Ovary (tissue), 9 donors: ENCODE data around the gene RNLS. TPM values are rescaled to one million over a fixed set of nuclear protein-coding genes. Genes with fewer than 3 reads are reported as not detected.

Experiments
- DNase-seq, 5 donors: peaks; one replicate each; pipeline ENCODE4 v3.0.0-alpha.2; 2019 to 2020
- H3K27ac ChIP-seq, 2 donors: fragments of 200-600 bp; one replicate each; pipeline versions ENCODE4 v1.5.1 to v1.8.0; 2019 to 2022
- H3K27me3 ChIP-seq: fragments of 200-600 bp; one replicate; pipeline ENCODE4 v1.8.0; 2022
- H3K36me3 ChIP-seq: fragments of 200-600 bp; sonication (generic); one replicate; pipeline ENCODE4 v1.5.1; 2019
- H3K4me1 ChIP-seq: one replicate; pipeline ENCODE4 v1.8.1; 2013; ENCODE audit warnings: mild to moderate bottlenecking, moderate library complexity; ENCODE audit not compliant: insufficient read depth
- H3K4me3 ChIP-seq: fragments of 200-600 bp; sonication (generic); one replicate; pipeline ENCODE4 v1.5.1; 2017
- H3K9me3 ChIP-seq, 2 donors: fragments of 200-600 bp in 1 of 2; sonication (generic) in 1 of 2; one replicate each; pipeline versions ENCODE4 v1.5.1 to v1.8.1; 2013 to 2019; ENCODE audit warnings: mild to moderate bottlenecking in 1 of 2, moderate library complexity in 1 of 2
- CTCF ChIP-seq, 3 donors: fragments of 450-650 bp in 2 of 3; fragments of 200-600 bp in 1 of 3; IDR thresholded peaks; one replicate each; pipeline versions ENCODE4 v1.5.1 to v1.8.0; 2016 to 2022; ENCODE audit warnings: antibody characterized with exemption in 3 of 3, mild to moderate bottlenecking in 1 of 3
- EP300 ChIP-seq: sonication (generic); formaldehyde crosslinking; IDR thresholded peaks from one replicate; pipeline ENCODE4 v1.6.1; 2017; ENCODE audit warnings: antibody characterized with exemption
- POLR2A ChIP-seq: fragments of 450-650 bp; IDR thresholded peaks from one replicate; pipeline ENCODE4 v1.6.1; 2017; ENCODE audit warnings: antibody characterized with exemption, mild to moderate bottlenecking, moderate library complexity
- WGBS, 3 donors: extraction: QIAGEN DNeasy Blood & Tissue Kit in 1 of 3; methylation state at CpG; one replicate each; pipeline versions ENCODE4 v1.1.5 to v1.1.7; 2013 to 2017; 5-methylcytosine and 5-hydroxymethylcytosine counted together
- intact Hi-C, 4 donors: fragments of 100-400 bp; cut with DNase I; formaldehyde crosslinking; loops; one replicate each; pipeline versions ENCODE4 v1.11.0 to v1.15.1; 2022 to 2023
- polyA plus RNA-seq, 2 donors: library from polyadenylated mRNA; stranded (reverse); fragments of 200-250 nt in 1 of 2; fragments of 350-450 nt in 1 of 2; fragmentation: Illumina TruSeq in 1 of 2; extraction: RNeasy Lipid Tissue Mini Kit (QIAGEN cat#74804) in 1 of 2; gene quantifications; one replicate each; pipeline ENCODE4 v1.2.3, GENCODE V29; 2013 to 2014
- total RNA-seq, 7 donors: library from RNA; depleted of rRNA in 2 of 7; stranded (reverse); fragments of >200 nt in 2 of 7; fragmentation: NEBNext Ultra II Directional in 3 of 7; extraction: Animal tissue kit (Norgen Biotek cat#: 25700) in 3 of 7; gene quantifications; one replicate each; pipeline versions ENCODE4 v1.1.0 to v1.2.4, GENCODE V29; 2016 to 2023
- donor health status: DM: no; HTN: no; CAD: no; lungs with moderate emphysema.
- donor health status: DM: no; HTN: no; CAD: no.
- donor health status: Bipolar disorder and iron deficiency.
- donor health status: DM: yes; HTN: yes; CAD: no.
- donor health status: DM: no; HTN: no; CAD: no.
- donor health status: DM: yes; HTN: yes; CAD: no.

The RNLS gene
- total and polyA plus RNA-seq, 9 donors, result 7.5 to 21.9 (median 11.8) TPM

GRCh38 chr10:88583584-88583957, 453 bp upstream of the RNLS start:
- Histone ChIP-seq H3K27ac (peak overlapping the region; percentile 86 to 87), H3K9me3 (peaks cover 0 to 2% of the 10 kb centered on the region in 2 donors), H3K4me3 (peak overlapping the region; percentile 65), H3K4me1 (no peaks in the 10 kb centered on the region), H3K36me3 (no peaks in the 10 kb centered on the region), H3K27me3 (no peaks in the 10 kb centered on the region)
- intact Hi-C loops, result no loop called here
- WGBS, 3 donors, result 55 to 57% (median 56%) methylated on average over 7 of the region's 7 CpGs
- no peak for DNase-seq
- TF ChIP-seq POLR2A (no peak), EP300 (no peak), CTCF (IDR thresholded peaks at IDR 0.05) (no peak)

GRCh38 chr10:88582411-88582805, 710 bp downstream of the RNLS start:
- peaks cover 0 to 2% of the 10 kb centered on the region in 2 donors for H3K9me3 ChIP-seq
- intact Hi-C loops, result no loop called here
- no peak for TF ChIP-seq EP300
- H3K36me3 ChIP-seq, result no peaks in the 10 kb centered on the region
- H3K4me1 ChIP-seq, result no peaks in the 10 kb centered on the region
- no peak for DNase-seq
- peak overlapping the region; percentile 86 to 87 for H3K27ac ChIP-seq
- peak overlapping the region; percentile 65 for H3K4me3 ChIP-seq
- no peaks in the 10 kb centered on the region for H3K27me3 ChIP-seq
- WGBS, 3 donors, result 0 to 4% (median 2%) methylated on average over 4 of the region's 4 CpGs

- H3K36me3 ChIP-seq, result no peaks in the 10 kb centered on the region
- WGBS, 3 donors, result 1 to 5% (median 4%) methylated on average over 1 of the region's 1 CpG
Observed at GRCh38 chr10:88565072-88565471, 18.0 kb downstream of the RNLS start.

GRCh38 chr10:88562152-88562551, 21.0 kb downstream of the RNLS start:
- 89 to 98% (median 91%) methylated on average over 1 of the region's 1 CpG for WGBS, 3 donors
- Histone ChIP-seq H3K9me3 (no peaks in the 10 kb centered on the region), H3K27ac (no peak overlapping the region), H3K4me3 (no peak overlapping the region), H3K36me3 (no peaks in the 10 kb centered on the region), H3K4me1 (no peaks in the 10 kb centered on the region), H3K27me3 (no peaks in the 10 kb centered on the region)
- intact Hi-C loops, result no loop called here
- DNase-seq, result no peak
- TF ChIP-seq POLR2A (no peak), CTCF (IDR thresholded peaks at IDR 0.05) (no peak), EP300 (no peak)

More at GRCh38 chr10:88565072-88565471, 18.0 kb downstream of the RNLS start:
- no peak overlapping the region for H3K27ac ChIP-seq
- H3K4me1 ChIP-seq, result no peaks in the 10 kb centered on the region
- TF ChIP-seq POLR2A, result no peak
- no peak for TF ChIP-seq EP300
- intact Hi-C loops, result no loop called here
- DNase-seq, result no peak
- no peaks in the 10 kb centered on the region for H3K9me3 ChIP-seq
- H3K27me3 ChIP-seq, result no peaks in the 10 kb centered on the region
- no peak overlapping the region for H3K4me3 ChIP-seq

GRCh38 chr10:88557658-88558057, 25.5 kb downstream of the RNLS start:
- Histone ChIP-seq H3K36me3 (no peaks in the 10 kb centered on the region), H3K4me3 (no peak overlapping the region), H3K27ac (no peak overlapping the region), H3K9me3 (no peaks in the 10 kb centered on the region), H3K27me3 (no peaks in the 10 kb centered on the region), H3K4me1 (no peaks in the 10 kb centered on the region)
- intact Hi-C loops, result loop anchor here in 2 of 4 donors (5.0 to 10.0 kb wide), 2 partner anchors 695 to 703 kb away; partner anchors contain the start of genes KLLN (in 1 of the 2) and PTEN (in 1 of the 2)
- TF ChIP-seq POLR2A (no peak), EP300 (no peak), CTCF (IDR thresholded peaks at IDR 0.05) (no peak)
- no peak for DNase-seq
- WGBS, 3 donors, result 53 to 75% (median 66%) methylated on average over 2 of the region's 2 CpGs
